Epithelial cell of proximal tubule (primary cell): ENCODE measurements around the gene NCK2. TPM values are rescaled to one million over a fixed set of nuclear protein-coding genes. Genes with fewer than 3 reads are reported as not detected.
"Not testable (repeated sequence)": the region's sequence is repeated elsewhere in the genome, so short reads cannot be mapped to it uniquely, and the experiment has no call there.

ENCODE experiments used
- DNase-seq: peaks from one replicate; pipeline ENCODE4 v3.0.0-alpha.2; 2011; ENCODE audit warnings: low read depth
- H3K4me3 ChIP-seq: 2 replicates; pipeline ENCODE4 v1.5.1; 2011; ENCODE audit warnings: low read depth, mild to moderate bottlenecking, low read length
- CTCF ChIP-seq: conservative IDR thresholded peaks from 2 replicates; pipeline ENCODE4 v1.5.1; 2012; ENCODE audit warnings: low read depth, mild to moderate bottlenecking, low read length
- total RNA-seq: library from RNA; depleted of rRNA; stranded (reverse); fragments of >200 nt; gene quantifications from 2 replicates; pipeline ENCODE4 v1.2.3, GENCODE V29; 2015

Gene NCK2
- total RNA-seq, 1 donor from 2014 or later: 53.0 TPM

GRCh38 chr2:105754011-105754410 lies 9.3 kb downstream of the NCK2 start:
- TF ChIP-seq CTCF: no peak
- no peak for DNase-seq
- no peak overlapping the region for H3K4me3 ChIP-seq

- no peak for TF ChIP-seq CTCF
- DNase-seq: no peak
- no peak overlapping the region for H3K4me3 ChIP-seq
Measured at GRCh38 chr2:105754994-105755393, 10.3 kb downstream of the NCK2 start.

GRCh38 chr2:105755895-105756294 lies 11.2 kb downstream of the NCK2 start:
- no peak for TF ChIP-seq CTCF
- no peak for DNase-seq

GRCh38 chr2:105756435-105756834 lies 11.7 kb downstream of the NCK2 start:
- no peak overlapping the region for H3K4me3 ChIP-seq
- DNase-seq: no peak
- no peak for TF ChIP-seq CTCF

More at GRCh38 chr2:105755895-105756294, 11.2 kb downstream of the NCK2 start:
- H3K4me3 ChIP-seq: no peak overlapping the region

- not testable (repeated sequence) for DNase-seq, H3K4me3 ChIP-seq
Measured at GRCh38 chr2:105756865-105757264, 12.2 kb downstream of the NCK2 start.

- H3K4me3 ChIP-seq: no peak overlapping the region
- no peak for TF ChIP-seq CTCF
- DNase-seq: no peak
Measured at GRCh38 chr2:105757433-105757832, 12.7 kb downstream of the NCK2 start.

- DNase-seq: no peak
- no peak for TF ChIP-seq CTCF
- H3K4me3 ChIP-seq: no peak overlapping the region
Measured at GRCh38 chr2:105760191-105760590, 15.5 kb downstream of the NCK2 start.
